Retina (tissue), 1 donor: ENCODE data around the gene CARS2.
"Not testable (repeated sequence)": the region's sequence is repeated elsewhere in the genome, so short reads cannot be mapped to it uniquely, and the experiment has no call there.

Experiments used
- DNase-seq: peaks from one replicate; pipeline ENCODE4 v3.0.0-alpha.2; 2016

The CARS2 gene

GRCh38 chr13:110706570-110707372 is 855 bp upstream of the CARS2 start:
- no peak for DNase-seq

- no peak for DNase-seq
Measured at GRCh38 chr13:110705356-110705825, 525 bp downstream of the CARS2 start.

DNA sequence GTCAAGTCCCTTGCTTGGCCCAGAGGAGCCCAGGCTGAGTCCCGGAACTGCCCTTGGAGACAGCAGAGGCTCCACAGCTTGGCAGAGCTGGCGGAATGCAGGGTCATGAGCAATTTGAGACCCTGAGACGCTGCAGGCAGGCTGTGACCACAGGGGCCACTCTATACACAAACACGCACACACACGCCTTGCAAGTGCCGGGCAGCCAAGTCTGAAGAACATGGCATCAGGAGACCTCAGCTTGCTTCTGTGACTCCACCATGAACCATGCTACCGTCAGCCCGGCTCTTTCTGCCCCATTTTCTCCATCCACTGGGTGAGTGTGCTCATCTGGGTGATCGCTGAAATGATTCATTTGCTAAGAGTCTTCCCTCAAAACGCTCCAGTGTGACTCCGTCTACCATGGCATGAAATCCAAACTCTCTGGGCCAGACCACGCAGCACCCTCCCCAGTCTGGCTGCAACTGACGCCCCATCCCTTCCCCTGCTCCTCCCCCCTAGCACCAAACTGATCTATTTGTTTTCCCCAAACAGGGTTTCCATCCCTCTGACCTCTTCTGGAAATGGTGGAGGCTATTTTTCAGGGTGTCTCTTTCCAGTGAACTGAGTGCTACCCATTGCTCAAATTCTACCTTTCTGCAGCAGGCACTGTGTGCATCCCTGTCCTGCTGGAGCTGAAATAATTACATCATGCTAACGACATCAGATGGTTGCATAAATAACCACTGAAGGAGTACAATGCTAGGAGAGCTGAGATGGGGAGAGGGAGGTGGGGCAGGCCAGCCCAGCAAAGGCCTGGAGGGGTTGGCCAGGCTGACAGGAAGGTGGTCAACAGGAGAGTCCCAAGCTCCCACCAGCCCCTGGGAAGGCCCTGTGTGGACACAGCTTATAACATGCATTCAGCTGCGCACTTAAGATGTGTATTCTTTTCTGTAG is 3.1 kb downstream of the CARS2 start:
- peak; percentile 67 for DNase-seq

- DNase-seq, result no peak
Measured at GRCh38 chr13:110702089-110702488, 3.8 kb downstream of the CARS2 start.

- DNase-seq, result not testable (repeated sequence)
Measured at GRCh38 chr13:110701061-110701460, 4.9 kb downstream of the CARS2 start.

- DNase-seq, result no peak
Measured at GRCh38 chr13:110700641-110701040, 5.3 kb downstream of the CARS2 start.

- no peak for DNase-seq
Measured at GRCh38 chr13:110700186-110700585, 5.7 kb downstream of the CARS2 start.

DNA sequence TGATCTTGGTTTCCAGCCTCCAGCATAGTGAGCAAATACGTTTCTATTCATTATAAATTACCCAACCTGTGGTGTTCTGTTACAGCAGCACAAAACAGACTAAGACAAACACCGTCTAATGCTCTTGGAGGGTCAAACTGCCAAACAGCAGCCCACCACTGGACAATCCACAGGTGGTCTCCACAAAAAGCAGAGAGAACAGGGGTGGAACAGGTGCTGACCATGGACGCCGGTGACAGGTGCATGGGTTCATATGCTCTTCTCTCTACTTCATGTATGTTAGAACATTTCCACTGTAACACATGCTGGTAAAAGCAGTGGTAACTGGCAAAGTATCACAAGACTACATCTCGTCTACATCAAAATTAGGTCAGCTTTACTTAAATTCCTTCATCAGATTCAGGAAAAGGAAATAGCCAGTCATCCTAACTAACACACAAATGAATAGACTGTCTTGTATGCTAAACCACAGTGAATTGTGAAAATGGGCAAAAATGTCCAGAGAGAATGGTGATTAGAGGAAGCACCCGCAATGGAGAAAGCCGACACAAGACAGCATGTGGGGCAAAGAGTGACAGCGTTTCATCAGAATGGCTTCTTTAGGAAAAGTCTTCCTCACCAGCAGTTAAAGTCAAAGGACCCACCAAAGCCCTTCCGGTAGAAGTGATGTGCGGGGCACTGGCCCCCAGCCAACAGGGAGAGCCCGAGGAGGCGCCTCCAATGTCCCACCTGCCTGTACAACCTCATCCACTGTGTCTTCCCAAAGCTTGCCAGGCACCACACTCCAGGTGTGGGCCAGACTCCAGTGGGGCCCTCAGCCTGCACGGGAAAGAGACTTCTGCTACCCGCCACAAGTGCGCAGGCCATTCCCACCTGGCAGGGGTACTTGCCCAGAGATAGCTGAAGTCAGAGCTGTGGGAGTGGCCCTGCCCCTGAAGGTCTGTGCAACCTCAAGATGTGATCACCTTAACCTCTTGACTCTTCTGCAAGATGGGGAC is 6.5 kb downstream of the CARS2 start:
- no peak for DNase-seq

GRCh38 chr13:110698689-110699088 is 7.2 kb downstream of the CARS2 start:
- DNase-seq, result no peak

GRCh38 chr13:110697842-110698241 is 8.1 kb downstream of the CARS2 start:
- no peak for DNase-seq

- no peak for DNase-seq
Measured at GRCh38 chr13:110696776-110697175, 9.1 kb downstream of the CARS2 start.

GRCh38 chr13:110695774-110696173 is 10.1 kb downstream of the CARS2 start:
- not testable (repeated sequence) for DNase-seq

DNA sequence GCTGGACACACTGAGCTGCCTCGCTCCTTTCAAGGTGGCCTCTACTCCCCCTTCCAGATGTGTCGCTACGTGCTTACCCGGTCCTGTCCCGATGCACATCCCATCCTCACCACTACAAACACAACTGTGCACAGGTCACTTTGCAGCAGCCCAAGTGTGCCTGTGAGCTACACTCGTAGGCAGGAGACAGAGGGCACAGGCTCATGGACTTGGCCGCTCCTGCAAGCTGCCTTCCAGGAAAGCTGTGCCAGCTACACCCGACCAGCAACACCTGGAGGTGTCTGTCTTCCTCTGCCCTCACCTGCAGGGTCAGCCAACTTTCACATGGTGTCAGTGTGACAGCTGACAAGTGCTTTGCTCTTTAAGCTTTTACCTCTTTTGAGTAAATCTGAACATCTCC is 15.4 kb downstream of the CARS2 start:
- no peak for DNase-seq

DNA sequence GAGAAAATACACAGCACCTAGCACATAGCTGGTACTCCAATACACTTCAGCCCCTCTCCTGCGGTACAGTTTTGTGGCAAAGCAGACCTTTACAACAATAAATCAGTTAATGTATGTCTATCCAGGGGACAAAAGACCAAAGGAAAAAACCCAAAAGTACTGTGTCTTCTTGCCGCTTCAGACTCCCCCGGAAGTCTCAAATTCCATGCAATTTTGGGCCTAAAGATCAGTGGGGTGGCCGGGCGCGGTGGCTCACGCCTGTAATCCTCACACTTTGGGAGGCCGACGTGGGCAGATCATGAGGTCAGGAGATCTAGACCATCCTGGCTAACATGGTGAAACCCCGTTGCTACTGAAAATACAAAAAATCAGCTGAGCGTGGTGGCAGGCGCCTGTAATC is 16.2 kb downstream of the CARS2 start:
- DNase-seq, result no peak

GRCh38 chr13:110689041-110689440 is 16.9 kb downstream of the CARS2 start:
- DNase-seq, result no peak

DNA sequence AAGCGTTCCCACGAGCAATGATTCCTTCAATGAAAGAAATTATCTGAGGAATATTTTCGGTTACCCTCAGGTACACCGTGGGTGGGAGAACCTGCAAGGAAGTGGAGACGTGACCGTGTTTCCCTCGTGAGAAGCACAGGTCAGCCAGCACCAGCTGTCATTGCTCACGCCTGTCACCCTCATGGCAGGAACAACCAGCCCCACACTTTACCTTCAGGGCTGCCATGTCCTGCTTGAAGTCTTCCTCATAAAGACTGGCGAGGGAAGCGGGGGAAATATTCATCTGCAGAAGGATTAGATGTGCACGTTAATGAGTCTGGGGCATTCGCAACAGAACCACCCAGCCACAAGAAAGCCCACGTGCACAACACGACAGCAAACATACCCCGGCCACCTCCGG is 18.2 kb downstream of the CARS2 start:
- no peak for DNase-seq

GRCh38 chr13:110685305-110686020 is 20.5 kb downstream of the CARS2 start:
- no peak for DNase-seq

- DNase-seq, result no peak
Measured at GRCh38 chr13:110684388-110685056, 21.4 kb downstream of the CARS2 start.

DNA sequence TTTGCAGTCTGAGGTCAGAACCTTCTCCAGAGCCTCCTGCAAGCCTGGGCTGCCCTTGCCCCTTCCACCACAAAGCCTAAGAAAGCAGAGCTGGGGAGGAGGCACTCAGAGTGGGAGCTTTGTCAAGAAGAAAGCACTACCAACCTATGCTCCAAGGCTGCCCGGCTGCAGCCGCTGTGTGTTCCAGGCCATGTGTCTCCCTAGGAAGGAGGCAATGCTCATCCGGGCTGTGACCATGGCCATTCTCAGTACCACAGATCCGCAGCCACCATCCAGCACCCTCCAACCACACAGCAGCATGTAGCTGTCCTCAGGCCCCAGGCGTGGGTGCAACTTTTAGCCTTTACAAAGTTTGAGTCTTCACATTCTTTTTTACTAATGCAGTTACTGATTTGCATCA is 22.0 kb downstream of the CARS2 start:
- DNase-seq, result no peak

GRCh38 chr13:110683203-110683883 is 22.6 kb downstream of the CARS2 start:
- no peak for DNase-seq

DNA sequence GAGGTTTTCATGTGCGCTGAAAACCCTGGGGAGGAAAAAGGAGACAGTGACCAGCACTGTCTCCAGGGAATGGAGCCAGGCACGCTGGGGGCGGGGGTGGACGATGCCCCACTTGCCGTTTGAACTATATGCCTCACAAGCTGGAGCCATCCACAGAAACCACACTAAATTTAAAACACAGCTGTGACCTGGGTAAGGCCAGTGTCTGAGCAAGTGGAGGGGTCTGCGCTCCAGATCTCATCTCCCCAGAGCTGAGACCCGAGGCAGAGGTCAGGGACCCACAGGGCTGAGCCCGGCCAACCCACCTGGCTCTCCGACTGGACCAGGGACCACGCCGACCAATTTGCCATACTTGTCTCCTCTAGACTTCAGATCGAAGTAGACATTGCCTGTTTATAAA is 23.2 kb downstream of the CARS2 start:
- no peak for DNase-seq
